Trophoblast cell (in vitro differentiated cells and primary cell): Measurements from ENCODE around the gene GIMAP5.

Experiments used
- DNase-seq, 2 donors: peaks; one replicate each; pipeline ENCODE4 v3.0.0-alpha.2; 2016
- H2AFZ ChIP-seq: 2 replicates; pipeline ENCODE4 v1.6.1; 2013; ENCODE audit warnings: low read length, moderate library complexity, mild to moderate bottlenecking; ENCODE audit not compliant: insufficient read depth, poor library complexity
- H2AK5ac ChIP-seq: 2 replicates; pipeline ENCODE4 v1.6.1; 2013; ENCODE audit warnings: mild to moderate bottlenecking, low read length
- H2BK120ac ChIP-seq: 2 replicates; pipeline ENCODE4 v1.6.1; 2013; ENCODE audit warnings: low read length, mild to moderate bottlenecking, moderate library complexity; ENCODE audit not compliant: insufficient read depth, poor library complexity
- H2BK12ac ChIP-seq: 2 replicates; pipeline ENCODE4 v1.6.1; 2013; ENCODE audit warnings: mild to moderate bottlenecking, low read length, moderate library complexity
- H2BK5ac ChIP-seq: 2 replicates; pipeline ENCODE4 v1.6.1; 2013; ENCODE audit warnings: low read length, low read depth, moderate library complexity, mild to moderate bottlenecking; ENCODE audit not compliant: poor library complexity
- H3K14ac ChIP-seq: 2 replicates; pipeline ENCODE4 v1.6.1; 2013; ENCODE audit warnings: mild to moderate bottlenecking, low read length
- H3K18ac ChIP-seq: 2 replicates; pipeline ENCODE4 v1.6.1; 2013; ENCODE audit warnings: mild to moderate bottlenecking, low read length
- H3K23ac ChIP-seq: 2 replicates; pipeline ENCODE4 v1.6.1; 2013; ENCODE audit warnings: low read length
- H3K27ac ChIP-seq: 2 replicates; pipeline ENCODE4 v1.5.1; 2013; ENCODE audit warnings: low read depth, mild to moderate bottlenecking, inconsistent platforms, low read length, moderate library complexity
- H3K27me3 ChIP-seq: 2 replicates; pipeline ENCODE4 v1.6.1; 2013; ENCODE audit warnings: inconsistent platforms, mild to moderate bottlenecking, low read length, moderate library complexity; ENCODE audit not compliant: insufficient read depth
- H3K36me3 ChIP-seq, 2 experiments: 1 replicate in 1 of 2; 2 replicates in 1 of 2; pipeline ENCODE4 v1.6.1; 2013; ENCODE audit warnings: low read length in 2 of 2, mild to moderate bottlenecking in 2 of 2, moderate library complexity in 1 of 2; ENCODE audit not compliant: insufficient read depth in 2 of 2, control insufficient read depth in 1 of 2
- H3K4ac ChIP-seq: 2 replicates; pipeline ENCODE4 v1.6.1; 2013; ENCODE audit warnings: low read depth, mild to moderate bottlenecking, low read length, moderate library complexity
- H3K4me1 ChIP-seq, 2 experiments: 1 replicate in 1 of 2; 2 replicates in 1 of 2; pipeline ENCODE4 v1.6.1; 2013; ENCODE audit warnings: low read length in 2 of 2, mild to moderate bottlenecking in 2 of 2, moderate library complexity in 1 of 2; ENCODE audit not compliant: insufficient read depth in 2 of 2, control insufficient read depth in 1 of 2
- H3K4me2 ChIP-seq: 2 replicates; pipeline ENCODE4 v1.6.1; 2013; ENCODE audit warnings: inconsistent platforms, mild to moderate bottlenecking, low read length, moderate library complexity
- H3K4me3 ChIP-seq: 2 replicates; pipeline ENCODE4 v1.5.1; 2013; ENCODE audit warnings: mild to moderate bottlenecking, low read depth, low read length, inconsistent platforms
- H3K79me1 ChIP-seq: one replicate; pipeline ENCODE4 v1.6.1; 2013; ENCODE audit warnings: low read length
- H3K79me2 ChIP-seq: 2 replicates; pipeline ENCODE4 v1.6.1; 2013; ENCODE audit warnings: low read length, mild to moderate bottlenecking; ENCODE audit not compliant: control insufficient read depth, insufficient read depth, poor library complexity
- H3K9ac ChIP-seq: 2 replicates; pipeline ENCODE4 v1.6.1; 2013; ENCODE audit warnings: mild to moderate bottlenecking, low read length
- H3K9me3 ChIP-seq: 2 replicates; pipeline ENCODE4 v1.6.1; 2013; ENCODE audit warnings: low read depth, mild to moderate bottlenecking, control low read depth, inconsistent platforms, low read length; ENCODE audit not compliant: insufficient read depth
- H4K12ac ChIP-seq: 2 replicates; pipeline ENCODE4 v1.6.1; 2013; ENCODE audit warnings: low read depth, mild to moderate bottlenecking, low read length, moderate library complexity
- H4K8ac ChIP-seq: 2 replicates; pipeline ENCODE4 v1.6.1; 2013; ENCODE audit warnings: low read depth, mild to moderate bottlenecking, low read length, moderate library complexity
- H4K91ac ChIP-seq: one replicate; pipeline ENCODE4 v1.6.1; 2013; ENCODE audit warnings: low read depth, mild to moderate bottlenecking, low read length, moderate library complexity
- WGBS: extraction: QIAGEN DNeasy Blood & Tissue Kit; methylation state at CpG from one replicate; pipeline ENCODE4 v1.1.7; 2013; ENCODE audit warnings: missing lambda C conversion rate; ENCODE audit not compliant: insufficient read length, insufficient coverage; ENCODE audit errors: extremely low coverage; 5-methylcytosine and 5-hydroxymethylcytosine counted together

The GIMAP5 gene

GRCh38 chr7:150744041-150744656, 6.9 kb downstream of the GIMAP5 start:
- Histone ChIP-seq H2BK5ac (no peak overlapping the region), H3K18ac (no peak overlapping the region), H3K79me2 (no peaks in the 10 kb centered on the region), H2BK120ac (no peak overlapping the region), H3K23ac (no peak overlapping the region), H3K4me3 (no peak overlapping the region), H3K79me1 (no peaks in the 10 kb centered on the region), H3K9me3 (peaks cover 3% of the 10 kb centered on the region), H3K27me3 (peaks cover 2% of the 10 kb centered on the region), H3K27ac (no peak overlapping the region), H4K8ac (no peak overlapping the region), H2AFZ (no peak overlapping the region), H4K12ac (no peak overlapping the region), H4K91ac (no peak overlapping the region), H2AK5ac (no peak overlapping the region), H3K4ac (no peak overlapping the region), H2BK12ac (no peak overlapping the region), H3K9ac (no peak overlapping the region), H3K4me2 (no peak overlapping the region), H3K14ac (no peak overlapping the region), H3K4me1 (no peaks in the 10 kb centered on the region), H3K36me3 (no peaks in the 10 kb centered on the region)
- DNase-seq = no peak
- no CpG with 5 or more reads among the region's 8 CpGs for WGBS

GRCh38 chr7:150745086-150745485, 7.9 kb downstream of the GIMAP5 start:
- Histone ChIP-seq H2BK12ac (no peak overlapping the region), H3K18ac (no peak overlapping the region), H3K79me2 (no peaks in the 10 kb centered on the region), H3K27ac (no peak overlapping the region), H4K8ac (no peak overlapping the region), H3K23ac (no peak overlapping the region), H4K12ac (no peak overlapping the region), H3K27me3 (peaks cover 2% of the 10 kb centered on the region), H2AFZ (no peak overlapping the region), H3K4me1 (no peaks in the 10 kb centered on the region), H4K91ac (no peak overlapping the region), H3K79me1 (no peaks in the 10 kb centered on the region), H2AK5ac (no peak overlapping the region), H3K14ac (no peak overlapping the region), H3K4me2 (no peak overlapping the region), H3K9ac (no peak overlapping the region), H3K9me3 (peaks cover 3% of the 10 kb centered on the region), H3K4me3 (no peak overlapping the region), H2BK120ac (no peak overlapping the region), H3K4ac (no peak overlapping the region), H3K36me3 (no peaks in the 10 kb centered on the region), H2BK5ac (no peak overlapping the region)
- DNase-seq = no peak
- WGBS = no CpG with 5 or more reads among the region's 5 CpGs

GRCh38 chr7:150745876-150746275, 8.7 kb downstream of the GIMAP5 start:
- Histone ChIP-seq H3K27ac (no peak overlapping the region), H2AK5ac (no peak overlapping the region), H4K12ac (no peak overlapping the region), H2AFZ (no peak overlapping the region), H3K14ac (no peak overlapping the region), H3K18ac (no peak overlapping the region), H2BK120ac (no peak overlapping the region), H3K4ac (no peak overlapping the region), H3K23ac (no peak overlapping the region), H3K27me3 (peaks cover 2% of the 10 kb centered on the region), H3K4me1 (no peaks in the 10 kb centered on the region), H3K36me3 (no peaks in the 10 kb centered on the region), H3K79me1 (no peaks in the 10 kb centered on the region), H4K8ac (no peak overlapping the region), H3K4me2 (no peak overlapping the region), H4K91ac (no peak overlapping the region), H3K9me3 (peaks cover 3% of the 10 kb centered on the region), H3K79me2 (no peaks in the 10 kb centered on the region), H2BK5ac (no peak overlapping the region), H2BK12ac (no peak overlapping the region), H3K4me3 (no peak overlapping the region), H3K9ac (no peak overlapping the region)
- no peak for DNase-seq
- no CpG with 5 or more reads among the region's 3 CpGs for WGBS

- no peak overlapping the region for H3K4ac ChIP-seq
- H2BK5ac ChIP-seq = no peak overlapping the region
- no peaks in the 10 kb centered on the region for H3K79me2 ChIP-seq
- no peaks in the 10 kb centered on the region for H3K4me1 ChIP-seq
- no peak overlapping the region for H3K27ac ChIP-seq
- H2AK5ac ChIP-seq = no peak overlapping the region
- H3K27me3 ChIP-seq = no peaks in the 10 kb centered on the region
- no peak overlapping the region for H2AFZ ChIP-seq
- H2BK120ac ChIP-seq = no peak overlapping the region
- no peak overlapping the region for H3K4me3 ChIP-seq
- WGBS = no CpG with 5 or more reads among the region's 6 CpGs
- H3K9ac ChIP-seq = no peak overlapping the region
- H2BK12ac ChIP-seq = no peak overlapping the region
- no peak overlapping the region for H4K91ac ChIP-seq
- DNase-seq = no peak
- no peak overlapping the region for H3K14ac ChIP-seq
- no peak overlapping the region for H3K18ac ChIP-seq
- H4K12ac ChIP-seq = no peak overlapping the region
- H4K8ac ChIP-seq = no peak overlapping the region
- no peak overlapping the region for H3K4me2 ChIP-seq
- peaks cover 3% of the 10 kb centered on the region for H3K9me3 ChIP-seq
- H3K79me1 ChIP-seq = no peaks in the 10 kb centered on the region
- no peaks in the 10 kb centered on the region for H3K36me3 ChIP-seq
- no peak overlapping the region for H3K23ac ChIP-seq
These were observed 9.7 kb downstream of the GIMAP5 start for GRCh38 chr7:150746921-150747320.
